Lower leg skin (tissue), 3 donors: ENCODE measurements around the gene NFIB.

Source experiments
- POLR2A ChIP-seq, 2 donors: fragments of 450-650 bp; IDR thresholded peaks; one replicate each; pipeline ENCODE4 v1.6.1; 2016 to 2017; ENCODE audit warnings: antibody characterized with exemption in 2 of 2, mild to moderate bottlenecking in 1 of 2, moderate library complexity in 1 of 2
- TF ChIP-seq, protein P1 (sequence below), 3 donors: fragments of 450-650 bp; IDR thresholded peaks; one replicate each; pipeline ENCODE4 v1.5.1; 2016; ENCODE audit warnings: antibody characterized with exemption in 3 of 3, mild to moderate bottlenecking in 3 of 3, moderate library complexity in 2 of 3

DNA sequence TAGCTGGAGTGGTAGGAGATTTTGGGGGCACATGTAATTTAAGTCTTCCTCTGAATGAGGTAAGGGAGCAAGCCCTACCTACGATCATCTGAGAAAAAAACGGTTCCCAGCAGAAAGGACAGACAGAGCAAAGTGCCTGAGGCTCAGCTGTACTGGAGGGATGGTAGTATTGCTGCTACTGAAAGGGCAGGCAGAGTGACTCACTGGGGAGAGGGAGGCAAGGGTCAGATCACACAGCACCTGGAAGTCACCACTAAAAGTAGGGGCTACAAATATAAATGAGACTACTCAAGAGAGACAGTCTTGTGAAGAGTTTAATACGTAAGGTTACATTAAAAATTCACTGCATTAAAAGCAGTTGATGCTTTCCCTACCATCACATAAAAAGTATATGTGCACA lies 75.9 kb downstream of the NFIB start:
- TF ChIP-seq, protein P1, sequence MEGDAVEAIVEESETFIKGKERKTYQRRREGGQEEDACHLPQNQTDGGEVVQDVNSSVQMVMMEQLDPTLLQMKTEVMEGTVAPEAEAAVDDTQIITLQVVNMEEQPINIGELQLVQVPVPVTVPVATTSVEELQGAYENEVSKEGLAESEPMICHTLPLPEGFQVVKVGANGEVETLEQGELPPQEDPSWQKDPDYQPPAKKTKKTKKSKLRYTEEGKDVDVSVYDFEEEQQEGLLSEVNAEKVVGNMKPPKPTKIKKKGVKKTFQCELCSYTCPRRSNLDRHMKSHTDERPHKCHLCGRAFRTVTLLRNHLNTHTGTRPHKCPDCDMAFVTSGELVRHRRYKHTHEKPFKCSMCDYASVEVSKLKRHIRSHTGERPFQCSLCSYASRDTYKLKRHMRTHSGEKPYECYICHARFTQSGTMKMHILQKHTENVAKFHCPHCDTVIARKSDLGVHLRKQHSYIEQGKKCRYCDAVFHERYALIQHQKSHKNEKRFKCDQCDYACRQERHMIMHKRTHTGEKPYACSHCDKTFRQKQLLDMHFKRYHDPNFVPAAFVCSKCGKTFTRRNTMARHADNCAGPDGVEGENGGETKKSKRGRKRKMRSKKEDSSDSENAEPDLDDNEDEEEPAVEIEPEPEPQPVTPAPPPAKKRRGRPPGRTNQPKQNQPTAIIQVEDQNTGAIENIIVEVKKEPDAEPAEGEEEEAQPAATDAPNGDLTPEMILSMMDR (IDR thresholded peaks at IDR 0.05) = no peak
- no peak for TF ChIP-seq POLR2A (IDR thresholded peaks at IDR 0.05)
